Activated T-cell treated with anti-CD3 and anti-CD28 coated beads for 4 hours (primary cell): ENCODE data around the gene ZBTB8B.
"Not testable (repeated sequence)": the region's sequence is repeated elsewhere in the genome, so short reads cannot be mapped to it uniquely, and the experiment has no call there.

Source experiments
- DNase-seq: peaks from one replicate; pipeline ENCODE4 v3.0.0-alpha.2; 2020

The ZBTB8B gene

DNA sequence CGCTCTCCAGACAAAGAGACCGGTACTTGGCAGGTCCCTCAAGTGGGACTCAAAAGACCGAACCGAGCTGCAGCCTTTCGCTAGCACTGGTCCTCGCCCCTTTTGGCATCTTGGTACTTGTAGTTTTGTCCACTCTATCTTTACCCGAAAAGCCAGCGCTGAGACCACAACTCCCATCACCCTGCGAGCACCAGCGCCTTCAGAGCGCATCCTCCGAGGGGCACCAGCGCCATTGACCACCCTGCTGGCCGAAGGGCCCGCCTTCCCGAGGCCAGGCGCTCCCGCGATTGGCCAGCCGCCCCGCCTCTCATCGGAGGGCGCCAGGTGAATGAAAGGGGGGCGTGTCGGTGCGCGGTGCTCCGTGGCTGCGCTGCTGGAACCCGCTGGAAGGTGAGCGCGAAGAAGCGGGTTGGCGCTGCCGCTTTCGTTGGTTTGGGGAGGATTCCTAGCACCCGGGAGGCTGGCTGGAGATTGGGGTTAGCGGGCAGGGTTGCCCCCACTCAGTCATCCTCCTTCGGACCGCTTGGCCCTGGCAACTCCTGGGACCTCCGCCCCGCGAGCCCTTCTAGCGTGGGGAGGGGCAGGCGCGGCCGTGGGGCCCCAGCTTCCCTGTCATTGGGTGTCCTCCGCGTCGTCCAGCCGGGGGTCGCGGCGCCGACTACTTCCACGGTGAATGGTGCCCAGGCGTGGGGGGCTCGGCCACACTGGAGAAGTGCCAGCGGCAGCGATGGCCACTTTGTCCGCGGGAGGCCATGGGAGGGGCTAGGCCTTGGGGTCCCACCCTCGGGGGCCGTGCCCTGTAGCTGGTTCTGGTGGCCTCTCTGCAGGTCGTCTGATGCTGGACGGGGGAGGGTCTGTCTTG is at the start of gene ZBTB8B:
TSS of gene ZBTB8B (plus strand) at position 357 of the 862 bp plus-strand sequence. CDS start 5,553 bp downstream, outside the sequence.
- DNase-seq = no peak

DNA sequence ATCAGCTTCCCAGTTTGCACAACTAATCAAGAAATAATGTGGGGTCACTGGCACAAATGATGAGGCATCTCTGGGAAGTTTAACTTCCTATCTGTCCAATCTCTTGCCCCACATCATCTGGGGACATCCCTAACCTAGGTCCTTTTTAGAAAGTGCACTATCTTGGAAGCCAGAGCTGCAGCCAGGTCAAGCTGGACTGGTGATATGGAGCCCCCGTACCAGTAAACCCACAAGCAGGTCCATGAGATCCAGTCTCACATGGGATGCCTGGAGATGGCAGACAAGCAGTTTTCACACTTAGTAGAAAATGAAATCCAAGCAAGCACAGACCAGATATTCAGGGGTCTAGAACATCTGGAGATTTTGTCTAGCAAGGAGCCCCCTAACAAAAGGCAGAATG is 43.1 kb upstream of the ZBTB8B start:
- no peak for DNase-seq

DNA sequence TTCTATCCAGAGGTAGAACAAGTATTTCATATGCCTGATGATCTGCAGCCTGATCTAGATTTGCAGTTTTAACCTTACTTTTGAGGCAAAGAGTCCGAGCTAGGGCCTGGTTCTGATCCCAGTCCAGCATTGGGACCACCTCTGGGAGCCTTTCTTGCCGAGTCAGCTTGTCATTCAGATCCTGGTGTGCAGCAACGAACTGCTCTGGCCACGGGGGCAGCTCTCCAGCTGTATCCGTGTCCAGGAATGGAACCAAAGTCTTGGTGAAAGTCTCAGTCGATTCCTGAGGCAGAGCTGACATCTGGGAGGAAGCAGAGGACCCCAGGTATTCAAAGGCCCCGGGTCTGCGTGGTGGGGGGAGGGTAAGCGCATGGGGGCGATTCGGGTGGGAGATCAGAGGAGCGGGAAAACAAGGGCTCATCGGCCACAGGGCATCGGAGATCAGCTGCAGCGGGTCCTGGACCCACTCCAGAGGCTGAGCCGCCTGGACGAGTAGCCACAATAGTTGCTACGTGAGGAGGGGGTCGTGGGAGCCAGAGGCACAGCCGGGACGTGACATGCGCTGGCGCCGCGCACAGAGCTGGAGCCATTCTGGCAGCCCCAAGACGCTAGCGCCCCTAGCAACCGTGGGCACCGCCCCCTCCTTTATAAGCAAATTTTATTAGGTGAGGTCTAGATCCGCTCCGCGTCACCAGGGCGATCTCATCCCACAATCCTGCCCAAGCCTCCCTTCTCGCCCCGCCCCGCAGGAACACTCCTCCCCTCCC is 38.2 kb upstream of the ZBTB8B start:
- no peak for DNase-seq

DNA sequence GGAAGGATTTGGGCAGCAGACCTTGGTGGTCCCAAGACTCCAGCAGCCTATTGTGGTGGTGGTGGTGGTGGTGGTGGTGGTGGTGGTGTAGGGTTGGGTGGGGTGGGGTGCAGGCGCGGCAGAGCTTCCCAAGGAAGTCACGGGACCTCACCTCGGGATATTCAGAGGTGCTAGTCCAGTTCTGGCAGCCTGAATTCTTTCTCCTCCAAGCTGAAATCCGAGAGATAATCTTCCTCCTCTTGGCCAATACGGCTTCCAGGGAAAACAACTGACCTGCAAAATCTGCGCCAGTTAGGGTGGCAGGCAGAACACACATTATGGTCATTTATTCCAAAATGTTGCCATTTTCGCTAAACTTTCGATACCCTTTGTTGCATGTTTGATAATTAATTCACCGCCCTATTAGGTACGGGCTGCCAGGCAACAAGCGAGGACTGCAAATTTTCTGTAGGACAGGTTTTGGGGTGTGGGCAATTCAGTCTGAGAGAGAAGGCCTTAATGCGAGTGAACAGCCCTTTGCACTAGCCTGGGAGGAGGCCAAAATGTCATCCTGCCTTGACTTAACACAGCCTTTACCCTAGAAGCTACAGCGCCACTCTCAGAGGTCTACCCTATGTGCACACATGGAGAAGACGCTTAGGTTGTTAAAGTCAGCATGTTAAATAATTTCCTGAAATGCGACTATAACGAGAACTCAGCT is 37.5 kb upstream of the ZBTB8B start:
- DNase-seq = no peak

DNA sequence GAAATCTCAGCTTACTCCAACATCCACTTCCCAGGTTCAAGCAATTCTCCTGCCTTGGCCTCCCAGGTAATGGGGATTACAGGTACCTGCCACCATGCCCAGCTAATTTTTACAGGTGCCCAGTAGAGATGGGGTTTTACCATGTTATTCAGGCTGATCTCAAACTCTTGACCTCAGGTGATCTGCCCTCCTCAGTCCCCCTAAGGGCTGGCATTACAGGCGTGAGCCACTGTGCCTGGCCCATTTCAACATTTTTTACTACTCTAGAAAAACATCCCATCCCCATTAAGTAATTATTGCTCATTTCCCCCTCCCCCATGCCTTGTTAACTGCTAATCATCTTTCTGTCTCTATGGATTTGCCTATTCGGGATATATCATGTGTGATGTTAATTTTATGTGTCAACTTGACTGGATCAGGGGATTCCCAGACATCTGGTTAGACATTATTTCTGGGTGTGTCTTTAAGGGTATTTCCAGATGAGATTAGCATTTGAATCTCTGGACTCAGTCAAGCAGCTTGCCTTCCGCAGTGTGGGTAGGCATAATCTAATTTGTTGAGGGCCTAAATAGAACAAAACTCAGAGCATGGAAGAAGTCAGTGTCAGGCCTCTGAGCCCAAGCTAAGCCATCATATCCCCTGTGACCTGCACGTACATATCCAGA is 33.0 kb upstream of the ZBTB8B start:
- DNase-seq = no peak

DNA sequence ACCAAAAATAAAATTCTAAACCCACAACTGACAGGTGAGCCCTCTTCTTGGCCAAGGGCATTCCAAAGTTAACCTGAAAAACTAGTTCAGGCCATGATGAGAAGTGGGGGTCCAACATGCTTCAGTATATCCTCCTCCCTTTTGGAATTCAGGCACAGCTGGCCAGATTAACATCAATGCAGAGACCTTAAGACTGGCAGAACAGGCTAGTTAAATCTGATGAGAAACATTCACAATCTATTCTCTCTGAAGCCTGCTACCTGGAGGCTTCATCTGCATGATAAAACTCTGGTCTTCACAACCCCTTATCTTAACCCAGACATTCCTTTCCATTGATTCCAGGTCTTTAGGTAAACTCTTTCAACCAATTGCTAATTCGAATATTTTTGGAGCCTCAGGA is 26.7 kb upstream of the ZBTB8B start:
- DNase-seq = no peak

DNA sequence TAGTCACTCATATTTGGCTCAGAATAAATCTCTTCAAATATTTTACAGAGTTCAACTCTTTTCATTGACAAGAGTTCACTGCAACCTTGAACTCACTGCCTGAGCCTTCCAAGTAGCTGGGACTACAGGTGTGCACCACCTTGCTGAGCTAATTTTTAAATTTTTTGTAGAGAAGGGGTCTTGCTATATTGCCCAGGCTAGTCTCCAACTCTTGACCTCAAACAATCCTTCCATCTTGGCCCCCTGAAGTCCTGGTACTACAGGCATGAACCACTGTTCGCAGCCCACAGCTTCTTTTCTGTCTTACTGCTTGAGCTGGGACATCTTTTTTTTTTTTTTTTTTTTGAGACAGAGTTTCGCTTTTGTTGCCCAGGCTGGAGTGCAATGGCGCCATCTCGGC is 26.1 kb upstream of the ZBTB8B start:
- not testable (repeated sequence) for DNase-seq

DNA sequence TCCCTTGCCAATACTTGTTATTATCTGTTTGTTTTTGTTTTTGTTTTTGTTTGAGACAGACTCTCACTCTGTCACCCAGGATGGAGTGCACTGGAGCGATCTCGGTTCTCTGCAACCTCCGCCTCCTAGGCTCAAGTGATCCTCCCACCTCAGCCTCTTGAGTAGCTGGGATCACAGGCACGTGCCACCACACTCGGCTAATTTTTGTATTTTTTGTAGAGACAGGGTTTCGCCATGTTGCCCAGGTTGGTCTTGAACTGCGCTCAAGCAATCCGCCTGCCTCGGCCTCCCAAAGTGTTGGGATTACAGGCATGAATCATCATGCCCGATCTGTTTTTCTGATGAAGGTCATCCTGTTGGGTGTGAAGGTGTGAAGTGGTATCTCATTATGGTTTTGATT is 23.4 kb upstream of the ZBTB8B start:
- not testable (repeated sequence) for DNase-seq

DNA sequence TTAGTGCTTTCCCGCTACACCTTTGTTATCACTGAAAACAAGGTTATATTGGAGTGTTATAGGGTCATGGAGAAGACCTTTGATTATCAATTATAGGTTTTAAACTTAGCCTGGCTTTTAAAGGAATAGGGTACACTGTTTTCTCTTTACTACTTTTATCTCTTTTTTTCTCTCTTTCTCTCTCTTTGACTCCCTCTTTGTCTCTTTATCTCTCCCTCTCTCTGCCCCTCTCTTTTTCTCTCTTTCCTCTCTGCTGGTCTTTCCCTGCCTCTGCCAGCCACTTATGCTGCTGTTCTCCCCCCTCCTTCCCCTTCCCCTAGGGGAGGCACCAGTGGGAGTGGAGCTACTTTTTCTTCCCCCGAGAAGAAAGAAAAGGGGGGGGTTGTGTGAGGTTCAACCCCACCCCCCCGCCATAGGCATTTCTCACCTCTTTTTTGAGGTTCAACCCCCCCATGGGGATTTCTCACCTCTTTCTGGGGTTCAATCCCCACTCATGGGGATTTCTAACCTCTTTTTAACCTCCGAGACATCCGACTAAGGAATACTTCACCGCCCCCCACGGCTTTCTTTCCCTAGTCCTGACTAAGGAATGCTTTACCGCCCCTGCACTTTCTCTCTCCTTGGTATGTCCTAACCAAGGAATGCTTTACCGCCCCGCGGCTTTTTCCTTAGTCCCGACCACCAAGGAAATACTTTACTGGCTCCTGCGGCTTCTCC is 17.2 kb upstream of the ZBTB8B start:
- DNase-seq = no peak

DNA sequence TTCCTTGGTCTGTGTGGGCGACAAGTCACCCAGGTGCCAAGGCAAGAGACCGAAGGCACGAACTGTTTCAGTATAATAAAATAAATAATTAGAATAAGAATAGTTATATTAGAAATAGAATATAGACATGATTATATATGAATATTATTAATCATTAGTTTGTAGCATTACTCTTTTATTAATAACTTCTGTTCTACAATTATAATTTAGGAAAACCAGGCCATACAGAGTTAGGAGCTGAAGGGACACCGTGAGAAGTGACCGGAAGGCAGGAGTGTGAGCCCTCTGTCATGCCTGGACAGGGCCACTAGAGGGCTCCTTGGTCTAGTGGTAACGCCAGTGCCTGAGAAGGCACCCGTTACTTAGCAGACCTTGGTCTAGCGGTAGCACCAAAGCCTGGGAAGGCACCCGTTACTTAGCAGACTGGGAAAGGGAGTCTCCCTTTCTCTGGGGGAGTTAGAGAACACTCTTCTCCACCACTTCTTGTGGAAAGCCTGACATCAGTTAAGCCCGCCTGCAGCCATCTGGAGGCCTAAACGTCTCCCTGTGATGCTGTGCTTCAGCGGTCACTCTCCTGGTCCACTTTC is 16.6 kb upstream of the ZBTB8B start:
- not testable (repeated sequence) for DNase-seq

DNA sequence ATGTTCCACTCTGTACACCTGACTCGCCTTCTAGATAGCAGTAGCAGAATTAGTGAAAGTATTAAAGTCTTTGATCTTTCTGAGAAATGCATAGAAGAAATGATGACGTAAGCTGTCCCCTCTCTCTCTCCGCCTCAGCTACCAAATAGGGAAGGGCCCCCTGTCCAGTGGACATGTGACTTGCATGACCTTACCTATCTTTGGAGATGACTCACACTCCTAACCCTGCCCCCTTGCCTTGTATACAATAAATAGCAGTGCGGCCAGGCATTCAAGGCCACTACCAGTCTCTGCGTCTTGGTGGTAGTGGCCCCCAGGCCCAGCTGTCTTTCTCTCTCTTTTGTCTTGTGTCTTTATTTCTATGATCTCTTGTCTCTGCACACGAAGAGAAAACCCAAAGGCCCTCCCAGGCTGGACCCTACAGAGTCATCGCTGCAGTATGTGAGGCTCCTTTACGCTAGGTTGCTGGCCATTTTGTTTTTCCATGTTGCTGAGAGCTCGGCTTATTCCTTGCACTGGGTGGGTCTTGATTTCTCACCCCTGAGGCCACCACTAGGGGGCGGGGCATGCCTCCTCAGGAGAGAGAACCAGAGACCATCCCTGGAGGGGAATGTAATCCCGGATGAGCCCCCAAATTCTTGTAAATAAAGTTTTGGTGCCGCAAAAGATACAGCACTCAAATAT is 16.0 kb upstream of the ZBTB8B start:
- DNase-seq = no peak

DNA sequence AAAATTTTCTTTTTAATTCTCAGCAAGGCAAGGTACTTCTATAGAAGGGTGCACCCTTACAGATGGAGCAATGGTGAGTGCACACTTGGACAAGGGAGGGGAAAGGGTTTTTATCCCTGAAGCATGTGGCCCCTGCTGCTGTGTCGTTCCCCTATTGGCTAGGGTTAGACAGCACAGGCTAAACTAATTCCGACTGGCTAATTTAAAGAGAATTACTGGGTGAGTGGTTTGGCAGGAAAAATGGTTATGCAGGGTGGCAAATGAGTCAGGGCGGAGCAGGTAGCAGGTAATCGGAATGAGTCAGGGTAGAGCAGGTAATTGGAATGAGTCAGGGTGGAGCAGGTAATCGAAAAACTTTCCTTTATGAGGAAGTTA is 15.4 kb upstream of the ZBTB8B start:
- DNase-seq = not testable (repeated sequence)

DNA sequence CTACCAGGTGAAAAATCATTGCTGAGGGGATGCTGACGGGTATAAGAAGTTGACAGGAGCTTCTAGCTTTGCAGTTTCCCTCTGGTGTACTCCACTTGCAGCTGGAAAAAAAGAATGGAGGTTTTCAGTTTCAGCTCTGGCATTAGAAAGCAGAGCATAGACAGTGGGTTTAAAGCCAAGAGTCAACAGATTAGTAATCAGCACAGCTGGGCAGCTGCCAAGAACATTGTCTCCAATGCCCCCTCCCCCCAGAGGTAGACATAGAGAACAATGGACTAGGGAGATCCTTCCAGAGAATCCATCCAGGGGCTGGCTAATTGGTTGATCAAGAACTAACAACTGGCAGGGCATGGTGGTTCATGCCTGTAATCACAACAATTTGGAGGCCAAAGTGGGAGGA is 10.1 kb upstream of the ZBTB8B start:
- no peak for DNase-seq

DNA sequence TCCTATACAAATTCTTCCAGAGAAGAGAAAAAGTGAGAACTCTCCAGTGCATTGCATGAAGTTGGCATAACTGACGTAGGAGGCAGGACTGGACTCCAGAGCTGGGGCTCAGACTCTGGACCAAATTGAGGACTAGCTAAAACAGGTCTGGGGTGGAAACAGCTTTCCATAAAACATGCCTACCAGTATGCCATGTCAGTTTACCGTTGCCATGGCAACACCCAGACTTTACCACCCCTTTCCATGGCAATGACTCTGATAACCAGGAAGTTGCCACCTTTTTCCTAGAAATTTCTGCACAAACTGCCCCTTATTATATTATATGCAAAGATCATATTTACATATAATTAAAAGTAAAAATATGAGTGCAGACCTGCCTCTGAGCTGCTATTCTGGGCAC is 8.9 kb upstream of the ZBTB8B start:
- no peak for DNase-seq

DNA sequence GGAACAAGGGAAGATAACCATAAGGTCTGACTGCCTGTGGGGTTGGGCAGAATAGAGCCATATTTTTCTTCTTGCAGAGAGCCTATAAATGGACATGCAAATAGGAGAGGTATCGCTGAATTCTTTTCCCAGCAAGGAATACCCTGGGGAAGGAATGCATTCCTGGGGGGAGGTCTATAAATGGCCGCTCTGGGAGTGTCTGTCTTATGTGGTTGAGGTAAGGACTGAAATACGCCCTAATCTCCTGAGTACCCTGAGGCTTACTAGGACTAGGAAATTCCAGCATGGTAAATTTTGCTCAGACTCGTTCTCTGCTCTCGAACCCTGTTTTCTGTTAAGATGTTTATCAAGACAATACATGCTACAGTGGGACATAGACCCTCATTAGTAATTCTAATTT is 6.1 kb upstream of the ZBTB8B start:
- not testable (repeated sequence) for DNase-seq

DNA sequence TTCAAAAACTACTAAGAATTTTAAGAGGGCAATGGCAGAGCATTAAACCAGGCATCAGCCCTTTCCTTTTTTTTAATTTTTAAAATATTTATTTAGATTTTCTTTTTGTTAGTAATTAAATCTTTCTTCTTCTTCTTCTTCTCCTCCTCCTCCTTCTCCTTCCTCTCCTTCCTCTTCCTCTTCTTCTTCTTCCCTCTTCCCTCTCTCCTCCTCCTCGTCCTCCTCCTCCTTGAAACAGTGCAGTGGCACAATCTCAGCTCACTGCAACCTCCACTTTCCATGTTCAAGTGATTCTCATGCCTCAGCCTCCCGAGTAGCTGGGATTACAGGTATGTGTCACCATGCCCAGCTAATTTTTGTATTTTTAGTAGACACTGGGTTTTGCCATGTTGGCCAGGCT is 1.9 kb upstream of the ZBTB8B start:
- DNase-seq = not testable (repeated sequence)

DNA sequence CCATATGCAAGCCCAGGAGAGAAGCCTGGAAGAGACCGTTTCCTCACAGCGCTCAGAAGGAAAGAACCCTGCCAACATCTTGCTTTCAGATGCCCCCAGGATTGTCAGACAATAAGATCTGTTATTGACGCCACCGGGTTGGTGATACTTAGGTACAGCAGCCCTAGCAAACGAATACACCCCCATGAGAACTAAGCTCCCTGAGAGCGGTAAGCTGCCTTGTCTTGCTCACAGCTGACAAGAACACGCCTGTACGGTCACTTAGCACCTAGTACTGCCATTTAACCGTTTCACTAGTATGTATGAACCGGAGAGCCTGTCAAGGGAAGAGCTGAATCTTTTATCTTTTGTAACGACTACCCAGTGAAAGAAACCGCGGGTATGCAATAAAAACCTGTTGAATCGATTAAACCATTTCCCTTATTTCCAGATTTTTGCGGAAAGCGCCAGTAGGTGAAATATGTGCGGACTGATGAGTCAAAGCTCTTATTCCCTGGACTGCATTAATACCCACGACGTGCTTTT is 619 bp upstream of the ZBTB8B start:
- DNase-seq = no peak

DNA sequence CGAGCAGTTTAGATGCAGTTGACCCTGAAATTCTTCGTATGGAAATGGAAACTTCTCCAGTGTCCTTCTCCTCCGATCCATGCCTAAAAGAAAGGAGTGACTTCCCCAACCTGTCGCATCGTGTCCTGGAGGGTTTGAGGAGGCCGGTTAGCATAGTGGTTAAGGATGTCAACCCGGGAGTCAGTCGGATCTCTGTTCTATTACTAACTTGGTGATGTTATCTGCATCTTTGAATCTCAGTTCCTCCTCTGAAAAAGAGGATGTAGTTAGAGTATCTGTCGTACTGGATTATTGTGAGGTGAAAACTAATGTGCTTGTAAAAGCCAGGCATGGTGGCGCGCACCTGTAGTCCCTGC is 684 bp downstream of the ZBTB8B start:
- DNase-seq = no peak

DNA sequence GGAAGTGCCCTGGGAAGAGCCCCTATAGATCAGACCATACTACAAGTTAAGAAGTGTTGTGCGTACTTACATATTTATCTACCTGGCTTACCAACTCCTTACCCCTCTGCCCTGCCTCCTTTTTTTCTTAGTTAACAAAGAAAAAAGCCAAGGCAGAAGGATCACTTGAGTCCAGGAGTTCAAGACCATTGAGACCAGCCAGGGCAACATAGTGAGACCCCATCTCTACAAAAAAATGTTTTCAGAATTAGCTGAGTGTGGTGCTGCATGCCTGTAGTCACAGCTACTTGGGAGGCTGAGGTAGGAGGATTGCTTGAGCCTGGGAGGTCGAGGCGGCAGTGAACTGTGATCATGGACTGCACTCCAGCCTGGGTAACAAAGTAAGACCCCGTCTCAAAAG is 1.9 kb downstream of the ZBTB8B start:
- no peak for DNase-seq

DNA sequence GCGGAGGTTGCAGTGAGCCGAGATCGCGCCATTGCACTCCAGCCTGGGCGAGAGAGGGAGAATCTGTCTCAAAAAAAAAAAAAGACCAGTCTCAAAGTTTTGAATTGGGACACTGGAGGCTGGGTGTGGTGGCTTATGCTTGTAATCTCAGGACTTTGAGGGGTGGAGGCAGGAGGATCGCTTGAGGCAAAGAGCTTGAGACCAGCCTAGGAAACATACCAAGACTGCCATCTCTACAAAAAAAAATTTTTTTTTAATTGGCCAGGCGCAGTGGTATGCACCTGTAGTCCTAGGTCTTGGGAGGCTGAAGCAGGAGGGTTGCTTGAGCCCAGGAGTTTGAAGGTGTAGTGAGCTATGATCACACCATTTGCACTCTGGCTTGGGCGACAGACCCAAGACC is 3.9 kb downstream of the ZBTB8B start:
- DNase-seq = no peak

DNA sequence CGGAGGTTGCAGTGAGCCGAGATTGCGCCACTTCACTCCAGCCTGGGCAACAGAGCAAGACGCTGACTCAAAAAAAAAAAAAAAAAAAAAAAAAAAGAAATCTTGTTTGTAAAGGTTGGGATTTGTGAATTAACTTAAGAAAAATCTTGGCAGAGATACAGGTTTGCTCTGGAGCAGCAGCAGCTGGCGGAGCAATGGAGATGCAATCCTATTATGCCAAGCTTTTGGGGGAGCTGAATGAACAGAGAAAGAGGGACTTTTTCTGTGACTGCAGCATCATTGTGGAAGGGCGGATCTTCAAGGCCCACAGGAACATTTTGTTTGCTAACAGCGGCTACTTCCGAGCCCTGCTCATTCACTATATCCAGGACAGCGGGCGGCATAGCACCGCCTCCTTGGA is 5.6 kb downstream of the ZBTB8B start:
- DNase-seq = no peak
